Brain pericyte (primary cell): ENCODE data around the gene TNFRSF4.

ENCODE experiments used
- DNase-seq: peaks from one replicate; pipeline ENCODE4 v3.0.0-alpha.2; 2012; ENCODE audit warnings: low read depth, low spot score

The TNFRSF4 gene

DNA sequence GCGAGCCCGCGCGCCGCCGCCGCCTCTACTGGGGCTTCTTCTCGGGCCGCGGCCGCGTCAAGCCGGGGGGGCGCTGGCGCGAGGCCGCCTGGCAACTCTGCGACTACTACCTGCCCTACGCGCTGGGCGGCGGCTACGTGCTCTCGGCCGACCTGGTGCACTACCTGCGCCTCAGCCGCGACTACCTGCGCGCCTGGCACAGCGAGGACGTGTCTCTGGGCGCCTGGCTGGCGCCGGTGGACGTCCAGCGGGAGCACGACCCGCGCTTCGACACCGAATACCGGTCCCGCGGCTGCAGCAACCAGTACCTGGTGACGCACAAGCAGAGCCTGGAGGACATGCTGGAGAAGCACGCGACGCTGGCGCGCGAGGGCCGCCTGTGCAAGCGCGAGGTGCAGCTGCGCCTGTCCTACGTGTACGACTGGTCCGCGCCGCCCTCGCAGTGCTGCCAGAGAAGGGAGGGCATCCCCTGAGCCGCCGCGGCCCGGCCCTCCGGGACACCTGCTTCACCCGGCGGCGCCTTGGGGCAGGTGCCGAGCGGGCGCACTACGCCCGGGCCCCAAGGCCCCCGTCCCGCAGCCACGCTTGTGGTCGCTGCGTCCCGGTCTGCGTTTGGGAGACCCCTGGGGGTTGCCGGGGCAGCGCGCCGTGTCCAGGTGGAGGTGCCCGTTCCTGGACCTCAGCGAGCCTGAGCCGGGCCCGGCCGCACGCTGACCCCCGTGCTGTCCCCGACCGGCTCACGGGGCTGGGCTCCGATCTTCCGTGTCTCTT lies 19.0 kb upstream of the TNFRSF4 start:
- no peak for DNase-seq

DNA sequence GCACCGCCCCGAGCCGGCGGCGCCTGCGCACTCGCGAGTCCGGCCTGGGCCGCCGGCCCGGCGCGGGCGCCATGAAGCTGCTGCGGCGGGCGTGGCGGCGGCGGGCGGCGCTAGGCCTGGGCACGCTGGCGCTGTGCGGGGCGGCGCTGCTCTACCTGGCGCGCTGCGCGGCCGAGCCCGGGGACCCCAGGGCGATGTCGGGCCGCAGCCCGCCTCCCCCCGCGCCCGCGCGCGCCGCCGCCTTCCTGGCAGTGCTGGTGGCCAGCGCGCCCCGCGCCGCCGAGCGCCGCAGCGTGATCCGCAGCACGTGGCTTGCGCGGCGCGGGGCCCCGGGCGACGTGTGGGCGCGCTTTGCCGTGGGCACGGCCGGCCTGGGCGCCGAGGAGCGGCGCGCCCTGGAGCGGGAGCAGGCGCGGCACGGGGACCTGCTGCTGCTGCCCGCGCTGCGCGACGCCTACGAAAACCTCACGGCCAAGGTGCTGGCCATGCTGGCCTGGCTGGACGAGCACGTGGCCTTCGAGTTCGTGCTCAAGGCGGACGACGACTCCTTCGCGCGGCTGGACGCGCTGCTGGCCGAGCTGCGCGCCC lies 18.3 kb upstream of the TNFRSF4 start, which contains the start of gene B3GALT6:
TSS of gene B3GALT6 (plus strand) at position 30 of the 588 bp plus-strand sequence. CDS start at position 72, 42 bp downstream.
- DNase-seq: no peak

DNA sequence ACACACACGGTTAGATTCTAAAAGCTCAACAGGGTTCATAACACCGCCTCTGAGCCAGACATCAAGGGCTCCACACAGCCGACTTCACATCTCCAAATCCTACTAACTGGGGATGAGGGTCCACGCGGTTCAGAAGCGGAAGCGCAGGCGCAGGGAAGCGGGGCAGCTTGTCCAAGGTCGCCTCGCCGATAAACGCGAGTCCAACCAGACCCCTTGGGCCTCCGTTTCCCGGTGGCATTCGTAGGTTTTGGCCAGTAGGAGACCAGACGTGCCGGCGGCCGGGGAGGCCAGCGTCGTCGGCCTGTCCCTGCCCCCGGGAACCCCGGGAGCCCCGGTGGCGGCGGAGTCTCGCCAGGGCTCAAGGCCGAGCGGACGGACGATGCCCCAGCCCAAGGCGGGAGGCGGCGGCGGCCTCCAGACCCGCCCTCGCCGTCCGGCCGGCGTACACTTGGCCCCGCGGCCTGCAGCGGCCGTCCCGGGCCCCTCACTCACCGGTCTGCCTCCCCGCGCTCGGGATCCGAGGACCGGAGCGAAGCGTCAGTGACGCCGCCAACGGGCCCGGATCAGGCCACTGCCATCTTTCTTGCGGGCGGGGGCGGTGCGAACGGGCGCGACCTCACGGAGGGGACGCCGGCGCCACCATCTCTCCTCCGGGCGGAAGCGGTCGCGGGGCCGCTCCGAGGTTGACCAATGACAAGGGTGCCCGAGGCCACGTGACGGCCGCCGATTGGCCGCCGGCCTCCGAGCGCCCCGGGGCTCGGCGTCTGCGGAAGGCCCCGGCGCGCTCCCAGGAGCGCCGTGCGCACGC lies 17.7 kb upstream of the TNFRSF4 start, which contains the start of gene SDF4:
TSS of gene SDF4 (minus strand) at position 602 of the 808 bp plus-strand sequence. CDS start 3,229 bp downstream, outside the sequence.
- peak; percentile 89 for DNase-seq

DNA sequence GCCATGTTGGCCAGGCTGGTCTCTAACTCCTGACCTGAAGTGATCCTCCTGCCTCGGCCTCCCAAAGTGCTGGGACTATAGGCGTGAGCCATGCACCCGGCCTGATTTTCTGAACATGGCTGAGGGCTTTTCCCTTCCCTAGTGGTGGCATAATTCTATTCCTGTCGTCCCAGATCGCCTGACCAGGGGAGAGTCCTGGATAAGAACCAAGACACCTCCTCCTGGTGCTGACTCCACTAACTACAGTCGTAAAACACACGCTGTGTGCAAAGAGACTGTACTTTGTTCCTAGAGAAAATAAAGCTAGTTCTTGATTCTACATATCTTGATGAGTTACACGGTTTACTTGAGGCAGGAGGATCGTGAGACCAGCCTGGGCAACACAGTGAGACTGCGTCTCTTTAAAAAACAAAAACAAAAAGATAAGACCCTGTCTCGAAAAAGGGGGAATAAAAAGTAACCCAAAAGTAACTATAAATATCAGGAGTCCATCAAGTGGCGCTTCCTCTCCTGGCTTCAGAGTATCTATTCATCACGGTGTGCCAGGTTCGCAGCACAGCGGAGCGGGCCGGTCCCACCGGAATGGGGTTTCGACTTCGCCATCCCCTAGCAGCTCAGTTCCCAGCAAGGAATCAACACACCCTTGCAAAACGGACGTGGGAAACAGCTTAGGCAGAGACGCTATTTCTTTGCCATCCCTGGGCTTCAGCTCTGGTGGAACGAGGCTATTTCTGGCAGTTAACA lies 16.9 kb upstream of the TNFRSF4 start:
- DNase-seq: no peak

DNA sequence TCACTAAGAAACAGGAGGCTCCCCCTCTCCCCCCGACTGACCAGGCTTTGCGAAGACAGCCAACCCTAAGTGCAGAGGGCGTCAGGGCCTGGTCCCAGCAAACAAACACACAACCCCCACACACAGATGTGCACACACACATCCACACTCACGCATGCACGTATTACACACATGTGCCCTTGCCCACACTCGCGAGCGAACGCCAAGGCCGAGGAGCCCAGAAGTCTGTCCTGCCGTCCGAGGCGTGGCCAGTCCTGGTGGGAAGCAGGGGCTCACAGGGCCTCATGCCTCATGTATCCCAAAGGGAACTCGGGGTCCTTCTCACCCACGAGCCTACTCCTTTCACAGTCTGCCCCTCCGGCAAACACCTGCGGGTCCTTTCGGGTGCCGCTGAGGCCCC lies 15.8 kb upstream of the TNFRSF4 start:
- no peak for DNase-seq

DNA sequence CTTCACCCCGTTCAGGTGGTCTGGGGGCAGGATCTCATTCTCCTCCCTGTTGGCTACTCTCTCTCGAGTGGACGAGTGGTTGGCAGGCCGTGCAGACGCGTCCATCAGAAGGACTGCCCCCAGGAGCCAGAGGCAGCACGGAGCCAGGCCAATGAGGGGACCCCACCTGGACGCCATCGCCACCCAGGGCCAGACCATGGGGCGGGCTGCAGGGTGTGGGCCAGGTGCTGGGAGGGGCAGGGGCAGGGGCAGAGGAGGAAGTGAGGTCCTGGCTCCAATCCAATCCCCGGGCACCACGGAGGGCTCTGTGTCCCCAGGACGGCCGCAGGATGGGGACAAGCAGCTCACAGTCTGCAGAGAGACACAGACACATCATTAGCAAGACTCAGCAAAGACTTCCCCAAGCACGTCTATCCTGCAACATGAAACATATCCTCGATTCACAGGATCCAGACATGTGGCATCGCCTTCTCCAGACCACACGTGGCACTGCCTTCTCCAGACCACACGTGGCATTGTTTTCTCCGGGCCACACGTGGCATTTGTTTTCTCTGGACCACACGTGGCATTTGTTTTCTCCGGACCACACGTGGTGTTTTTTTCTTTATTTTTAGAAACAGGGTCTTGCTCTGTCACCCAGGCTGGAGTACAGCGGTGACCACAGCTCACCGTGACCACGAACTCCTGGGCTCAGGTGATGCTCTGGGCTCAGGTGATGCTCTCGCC lies 14.8 kb upstream of the TNFRSF4 start:
- no peak for DNase-seq

DNA sequence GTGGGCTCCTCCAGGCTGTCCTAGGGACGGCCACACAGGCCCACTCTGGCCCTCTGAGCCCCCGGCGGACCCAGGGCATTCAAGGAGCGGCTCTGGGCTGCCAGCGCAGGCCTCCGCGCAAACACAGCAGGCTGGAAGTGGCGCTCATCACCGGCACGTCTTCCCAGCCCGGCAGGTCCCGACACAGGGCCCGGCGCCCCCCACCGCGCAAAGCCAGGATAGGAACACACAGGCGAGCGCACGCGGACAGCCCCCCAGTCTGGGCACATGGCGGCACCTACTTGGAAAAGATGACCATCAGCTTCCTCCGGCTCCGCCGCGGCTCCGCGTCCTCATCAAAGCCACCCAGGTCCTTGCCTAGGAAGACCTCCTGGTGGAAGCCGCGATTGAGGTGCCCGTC lies 14.2 kb upstream of the TNFRSF4 start:
- no peak for DNase-seq

GRCh38 chr1:1227386-1227785 lies 13.4 kb upstream of the TNFRSF4 start:
- DNase-seq: no peak

GRCh38 chr1:1226566-1227362 lies 12.8 kb upstream of the TNFRSF4 start:
- DNase-seq: no peak

- no peak for DNase-seq
These were observed 12.0 kb upstream of the TNFRSF4 start for GRCh38 chr1:1225913-1226312.

- no peak for DNase-seq
These were observed 11.4 kb upstream of the TNFRSF4 start for GRCh38 chr1:1225238-1225845.

- DNase-seq: no peak
These were observed 9.9 kb upstream of the TNFRSF4 start for GRCh38 chr1:1223891-1224290.

GRCh38 chr1:1223321-1223720 lies 9.4 kb upstream of the TNFRSF4 start:
- DNase-seq: no peak

DNA sequence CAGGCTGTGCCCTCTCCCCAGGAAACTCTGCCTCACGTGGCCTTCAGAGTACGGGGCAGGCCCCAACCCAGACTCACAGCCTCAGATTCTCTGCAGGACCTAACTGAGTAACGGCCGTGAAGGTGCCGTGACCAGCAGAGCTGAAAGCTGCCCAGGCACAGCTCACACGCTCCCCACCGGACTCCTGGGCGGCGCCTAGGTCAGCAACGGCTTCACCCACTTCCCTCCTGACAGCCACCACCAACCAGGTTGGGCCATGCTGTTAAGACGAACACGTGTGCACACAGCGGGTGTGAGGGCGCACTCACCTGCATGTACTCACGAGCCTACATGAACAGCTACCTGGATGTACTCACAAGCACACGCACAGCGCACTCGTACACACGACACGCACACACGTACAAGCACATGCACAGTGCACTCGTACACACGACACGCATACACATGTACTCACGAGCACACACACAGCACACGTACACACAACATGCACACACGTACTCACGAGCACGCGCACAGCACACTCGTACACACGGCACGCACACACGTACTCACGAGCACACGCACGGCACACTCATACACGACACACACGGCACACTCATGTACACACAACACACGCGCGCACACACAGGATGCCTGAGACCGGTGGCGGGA lies 8.7 kb upstream of the TNFRSF4 start:
- no peak for DNase-seq

DNA sequence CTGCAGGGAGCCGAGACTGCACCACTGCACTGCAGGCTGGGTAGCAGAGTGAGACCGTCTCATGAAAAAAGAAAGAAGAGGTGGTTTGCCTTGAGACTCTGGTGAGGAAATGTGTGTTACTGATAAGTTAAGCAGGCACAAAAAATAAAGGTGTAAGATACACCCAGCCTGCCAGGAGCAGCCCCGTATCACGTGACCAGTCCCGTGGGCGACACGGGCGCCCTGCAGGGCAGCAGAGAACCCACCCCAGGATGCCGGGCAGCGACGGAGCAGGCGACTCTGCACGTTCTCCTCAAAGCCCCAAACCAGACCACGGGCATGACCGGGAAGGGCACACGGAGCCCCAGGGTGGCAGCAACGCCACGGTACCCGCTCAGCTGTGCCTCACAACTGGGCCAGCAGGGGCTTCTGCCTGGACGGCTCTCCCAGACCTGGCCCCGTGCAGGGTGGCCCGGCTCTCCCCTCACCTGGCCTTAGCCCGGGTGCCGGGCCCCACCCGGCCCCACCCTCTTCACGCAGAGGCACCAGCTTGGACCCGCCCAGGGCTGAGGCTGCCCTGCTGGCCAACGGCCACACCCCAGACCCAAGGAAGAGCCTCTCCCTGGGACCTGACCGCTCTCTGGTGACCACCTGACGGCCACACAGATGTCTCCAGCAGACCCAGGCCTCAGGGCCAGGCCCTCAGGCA lies 8.1 kb upstream of the TNFRSF4 start:
- DNase-seq: no peak

- no peak for DNase-seq
These were observed 6.2 kb upstream of the TNFRSF4 start for GRCh38 chr1:1220197-1220596.

GRCh38 chr1:1219341-1219740 lies 5.4 kb upstream of the TNFRSF4 start:
- no peak for DNase-seq

DNA sequence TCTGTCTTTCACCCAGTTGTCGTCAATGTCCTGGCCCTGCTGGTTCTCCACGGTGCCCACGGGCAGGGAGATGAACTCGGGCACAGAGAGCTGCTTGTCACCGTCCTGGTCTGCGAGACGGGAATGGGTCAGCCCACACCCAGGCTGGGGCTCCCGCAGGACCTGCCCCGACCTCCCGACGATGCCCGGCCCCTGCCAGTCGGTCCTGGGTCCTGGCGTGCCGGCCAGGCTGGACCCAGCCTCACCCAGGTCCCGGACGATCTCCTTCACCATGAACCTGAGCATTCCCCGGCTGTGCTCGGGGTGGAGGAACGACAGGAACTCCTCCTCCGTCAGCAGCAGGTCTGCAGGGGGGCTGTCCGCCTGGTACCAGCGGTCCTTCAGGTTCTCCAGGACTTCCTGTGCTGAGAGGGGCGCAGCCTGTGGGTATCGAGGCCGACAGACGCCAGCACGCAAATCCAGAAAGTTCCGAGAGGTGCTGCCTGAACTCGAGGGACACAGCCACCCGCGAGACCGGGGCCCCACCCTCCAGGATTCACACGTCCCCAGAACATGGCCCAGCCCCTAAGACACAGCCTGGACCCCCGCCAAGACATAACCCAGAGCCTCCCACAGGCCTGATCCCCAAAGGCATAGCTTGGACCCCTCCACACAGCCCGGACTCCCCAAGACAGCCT lies 4.7 kb upstream of the TNFRSF4 start:
- DNase-seq: no peak
